Measurements from ENCODE around the gene MRPS15. TPM values are rescaled to one million over a fixed set of nuclear protein-coding genes. Genes with fewer than 3 reads are reported as not detected.
A peak's percentile ranks its signal among the peaks of the same experiment; 100 is the strongest.
"Not testable (repeated sequence)": the region's sequence is repeated elsewhere in the genome, so short reads cannot be mapped to it uniquely, and the experiment has no call there.

MRPS15 gene
- 100 to 1,000 TPM in 3 of 8 experiments, 10 to 100 TPM in 5; 45.9 to 146 (median 86.4) TPM for total RNA-seq

DNA sequence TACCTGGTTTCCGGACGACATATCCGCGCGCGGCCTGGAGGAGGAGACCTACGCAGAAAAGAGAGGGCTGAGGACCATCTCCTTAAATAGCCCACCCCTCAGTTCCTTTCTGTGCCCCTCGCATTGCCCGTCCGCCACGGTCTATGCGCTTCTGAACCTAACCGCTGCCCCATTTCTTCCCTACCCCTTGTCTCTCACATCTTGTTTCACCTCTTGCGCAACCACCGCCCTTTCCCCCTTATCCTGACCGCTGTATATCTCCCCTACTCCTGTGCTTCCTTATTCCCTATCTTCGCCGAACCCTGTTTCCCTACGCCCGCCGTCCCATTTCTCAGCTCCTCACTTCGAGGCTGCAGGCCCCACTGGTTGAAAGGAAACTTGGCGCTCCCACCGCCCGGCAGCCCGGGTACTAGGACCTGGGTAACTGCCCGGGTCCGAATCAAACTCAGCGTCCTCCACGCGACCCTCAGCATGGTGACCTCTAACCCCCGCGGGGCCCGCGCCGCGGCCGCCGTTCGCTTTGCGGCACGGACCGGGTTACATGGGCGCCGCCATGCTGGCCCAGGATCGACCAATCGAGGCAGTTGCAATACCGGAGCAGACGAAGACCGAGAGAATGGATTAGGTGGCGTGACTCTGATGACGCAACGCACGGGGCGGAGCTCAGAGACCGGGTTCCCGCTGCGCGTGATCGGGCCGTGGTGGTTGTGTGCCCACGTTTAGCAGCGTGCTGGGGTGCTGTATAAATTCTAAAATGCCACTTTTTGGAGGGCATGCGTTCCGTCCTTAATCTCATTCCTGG, at the start of gene MRPS15:
Gene MRPS15, minus strand, starts transcription at position 582 of the 802 bp plus-strand sequence. Its CDS starts 109 bp downstream, at position 473.
- ATAC-seq (replicated peaks in 6 of 8), result peak; percentile 83 to 96 (median 90)
- Histone ChIP-seq H3K4me1 (replicated peaks in 1 of 2) (peaks cover 13% of the 10 kb centered on the region in 2 donors), H3K4me3 (peak within 1 kb of the TSS; percentile 83 to 99 (median 96)), H3K27ac (peak within 1 kb of the TSS; percentile 89 to 93)
- WGBS, 10 experiments, result 0 to 11% (median 0%) methylated on average over 3 to 47 of the region's 65 CpGs; no CpG with 5 or more reads in 1 of the 10 experiments
- in situ Hi-C loops (cut with MboI; ENCODE audit: low pct_unique_long_range_greater_than_20kb in 2 of 9, low sequenced_read_pairs in 9 of 9, unreplicated experiment in 9 of 9), result no loop called here

- Histone ChIP-seq H3K4me3 (no peak overlapping the region), H3K27ac (no peak overlapping the region), H3K4me1 (replicated peaks in 1 of 2) (peaks cover 10 to 13% of the 10 kb centered on the region in 2 donors)
- in situ Hi-C loops (cut with MboI; ENCODE audit: low pct_unique_long_range_greater_than_20kb in 2 of 9, low sequenced_read_pairs in 9 of 9, unreplicated experiment in 9 of 9), result loop anchor here in 1 of 9 experiments (25.0 kb wide), 1 partner anchor 1174 kb away; the partner anchor contains the start of gene CDCA8
- ATAC-seq (replicated peaks in 6 of 8), result no peak
- 33 to 100% (median 60%) methylated on average over 1 of the region's 1 CpG; no CpG with 5 or more reads in 3 of the 10 experiments for WGBS, 10 experiments
These were observed 48.7 kb upstream of the MRPS15 start for GRCh38 chr1:36512842-36513241.

DNA sequence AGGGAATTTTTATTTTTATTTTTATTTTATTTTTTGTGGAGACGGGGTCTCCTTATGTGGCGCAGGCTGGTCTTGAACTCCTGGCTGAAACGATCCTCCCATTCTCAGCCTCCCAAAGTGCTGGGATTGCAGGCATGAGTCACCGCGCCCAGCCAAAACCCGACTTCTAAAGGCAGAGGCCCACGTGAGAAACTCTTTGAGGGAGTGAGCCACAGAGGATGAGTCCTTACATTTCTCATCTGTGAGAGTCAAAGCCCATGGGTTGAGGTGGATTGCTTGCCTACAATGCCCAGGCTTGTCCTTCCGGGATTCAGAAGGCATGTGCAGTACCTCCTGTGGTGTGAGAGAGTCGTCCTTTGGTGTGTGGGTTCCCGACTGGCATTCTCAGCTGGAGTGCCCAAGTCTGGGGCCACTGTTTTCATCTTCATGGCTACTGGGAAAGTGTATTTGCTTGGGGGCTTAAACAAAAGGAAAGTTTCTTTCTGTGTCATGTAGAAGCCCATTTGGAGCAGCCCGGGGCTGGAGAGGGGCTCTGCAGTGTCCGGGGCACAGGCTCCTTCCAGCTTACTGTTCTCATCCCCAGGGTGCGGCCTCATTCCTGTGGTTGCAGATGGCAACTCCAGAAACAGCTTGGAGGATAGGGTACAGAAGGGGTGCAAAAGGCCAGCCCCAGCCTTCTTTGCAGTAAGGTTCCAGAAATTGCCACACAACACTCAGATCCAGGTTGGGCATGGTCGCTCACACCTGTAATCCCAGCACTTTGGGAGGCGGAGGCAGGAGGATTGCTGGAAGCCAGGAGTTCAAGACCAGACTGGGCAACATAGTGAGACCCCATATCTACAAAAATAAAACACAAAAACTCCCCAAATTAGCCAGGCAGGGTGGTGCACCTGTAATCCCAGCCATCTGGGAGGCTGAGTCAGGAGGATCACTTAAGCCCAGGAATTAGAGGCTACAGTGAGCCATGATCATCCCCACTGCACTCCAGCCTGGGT, 47.9 kb upstream of the MRPS15 start:
- WGBS, 10 experiments, result 30 to 100% (median 75%) methylated on average over 1 to 15 of the region's 15 CpGs; no CpG with 5 or more reads in 2 of the 10 experiments

DNA sequence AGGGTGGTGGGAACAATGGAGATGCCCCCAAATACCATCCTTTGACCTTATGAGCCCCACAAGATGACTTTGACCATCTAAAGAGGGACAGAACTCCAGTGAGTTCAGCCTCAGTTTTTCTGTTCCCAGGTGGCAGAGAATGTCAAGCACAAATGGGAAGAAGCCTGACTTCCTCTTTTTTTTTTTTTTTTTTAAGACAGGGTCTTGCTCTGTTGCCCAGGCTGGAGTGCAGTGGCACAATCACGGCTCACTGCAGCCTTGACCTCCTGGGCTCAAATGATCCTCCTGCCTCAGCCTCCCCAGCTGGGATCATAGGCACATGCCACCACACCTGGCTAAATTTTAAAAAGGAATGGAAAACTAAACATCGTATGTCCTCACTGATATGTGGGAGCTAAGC, 47.0 kb upstream of the MRPS15 start:
- in situ Hi-C loops (cut with MboI; ENCODE audit: low pct_unique_long_range_greater_than_20kb in 2 of 9, low sequenced_read_pairs in 9 of 9, unreplicated experiment in 9 of 9), result loop anchor here in 1 of 9 experiments (25.0 kb wide), 1 partner anchor 1176 kb away; the partner anchor contains the start of gene CDCA8
- 40 to 100% (median 92%) methylated on average over 1 to 2 of the region's 2 CpGs; no CpG with 5 or more reads in 1 of the 10 experiments for WGBS, 10 experiments

More for the DNA sequence above, 47.9 kb upstream of the MRPS15 start:
- no peak overlapping the region for H3K27ac ChIP-seq
- in situ Hi-C loops (cut with MboI; ENCODE audit: low pct_unique_long_range_greater_than_20kb in 2 of 9, low sequenced_read_pairs in 9 of 9, unreplicated experiment in 9 of 9), result loop anchor here in 1 of 9 experiments (25.0 kb wide), 1 partner anchor 1175 kb away; the partner anchor contains the start of gene CDCA8
- H3K4me3 ChIP-seq, result no peak overlapping the region
- no peak for ATAC-seq (replicated peaks in 6 of 8)
- peaks cover 3 to 7% of the 10 kb centered on the region in 2 donors for H3K4me1 ChIP-seq (replicated peaks in 1 of 2)

DNA sequence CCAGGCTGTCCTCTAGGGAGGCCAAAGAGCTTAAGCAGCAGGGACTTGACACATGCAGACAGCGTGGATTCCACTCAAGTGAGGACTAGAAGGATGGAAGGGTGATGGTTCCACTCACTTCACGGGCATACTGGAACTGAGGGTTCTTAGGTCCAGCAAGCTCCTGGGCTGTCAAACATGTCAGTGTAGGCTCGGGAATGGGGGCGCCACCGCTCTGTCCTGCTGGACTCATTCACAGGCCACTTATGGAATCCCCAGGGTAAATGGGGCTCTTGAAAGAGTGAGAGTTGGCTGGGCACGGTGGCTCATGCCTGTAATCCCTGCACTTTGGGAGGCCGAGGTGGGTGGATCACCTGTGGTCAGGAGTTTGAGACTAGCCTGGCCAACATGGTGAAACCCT, 46.2 kb upstream of the MRPS15 start:
- WGBS, 10 experiments, result 0 to 93% (median 78%) methylated on average over 1 to 7 of the region's 7 CpGs; no CpG with 5 or more reads in 3 of the 10 experiments
- in situ Hi-C loops (cut with MboI; ENCODE audit: low pct_unique_long_range_greater_than_20kb in 2 of 9, low sequenced_read_pairs in 9 of 9, unreplicated experiment in 9 of 9), result loop anchor here in 1 of 9 experiments (25.0 kb wide), 1 partner anchor 1177 kb away; the partner anchor contains the start of gene CDCA8
- H3K4me1 ChIP-seq (replicated peaks in 1 of 2), result no peaks in the 10 kb centered on the region
- no peak overlapping the region for H3K27ac ChIP-seq
- H3K4me3 ChIP-seq, result no peak overlapping the region
- no peak for ATAC-seq (replicated peaks in 6 of 8)

More for the DNA sequence above, 47.0 kb upstream of the MRPS15 start:
- H3K4me3 ChIP-seq; H3K27ac ChIP-seq; H3K4me1 ChIP-seq (replicated peaks in 1 of 2); ATAC-seq (replicated peaks in 6 of 8): not testable (repeated sequence)

GRCh38 chr1:36508257-36508656, 44.1 kb upstream of the MRPS15 start:
- Histone ChIP-seq H3K4me1 (replicated peaks in 1 of 2) (no peaks in the 10 kb centered on the region), H3K4me3 (no peak overlapping the region), H3K27ac (no peak overlapping the region)
- ATAC-seq (replicated peaks in 6 of 8), result no peak
- in situ Hi-C loops (cut with MboI; ENCODE audit: low pct_unique_long_range_greater_than_20kb in 2 of 9, low sequenced_read_pairs in 9 of 9, unreplicated experiment in 9 of 9), result loop anchor here in 1 of 9 experiments (25.0 kb wide), 1 partner anchor 1179 kb away; the partner anchor contains the start of gene CDCA8
- WGBS, 10 experiments, result 40 to 100% (median 90%) methylated on average over 1 to 2 of the region's 3 CpGs; no CpG with 5 or more reads in 4 of the 10 experiments

GRCh38 chr1:36506276-36506920, 42.2 kb upstream of the MRPS15 start:
- ATAC-seq (replicated peaks in 6 of 8), result no peak
- in situ Hi-C loops (cut with MboI; ENCODE audit: low pct_unique_long_range_greater_than_20kb in 2 of 9, low sequenced_read_pairs in 9 of 9, unreplicated experiment in 9 of 9), result loop anchor here in 1 of 9 experiments (25.0 kb wide), 1 partner anchor 1181 kb away; the partner anchor contains the start of gene CDCA8
- H3K4me3 ChIP-seq, result no peak overlapping the region
- H3K4me1 ChIP-seq (replicated peaks in 1 of 2), result no peaks in the 10 kb centered on the region
- 0 to 83% (median 74%) methylated on average over 1 to 5 of the region's 5 CpGs; no CpG with 5 or more reads in 1 of the 10 experiments for WGBS, 10 experiments
- no peak overlapping the region for H3K27ac ChIP-seq

DNA sequence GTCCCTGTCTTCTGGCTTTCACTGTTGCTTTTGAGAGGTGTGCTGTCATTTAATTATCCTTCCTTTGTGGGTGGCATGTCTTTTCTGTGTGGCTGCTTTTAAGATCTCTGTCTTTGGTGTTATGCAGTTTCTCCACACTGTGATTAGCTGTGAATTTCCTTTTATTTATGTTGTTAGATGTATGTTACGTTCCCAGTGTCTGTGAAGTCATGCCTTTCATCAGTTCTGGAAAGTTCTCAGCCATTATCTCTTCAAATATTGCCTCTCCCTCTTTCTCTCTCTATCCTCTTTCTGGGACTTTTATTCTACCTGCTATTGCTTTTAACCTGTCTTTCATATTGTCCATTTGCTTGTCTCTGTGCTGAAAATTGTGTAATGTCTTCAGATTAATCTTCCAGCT, 39.5 kb upstream of the MRPS15 start:
- Histone ChIP-seq H3K4me3 (no peak overlapping the region), H3K4me1 (replicated peaks in 1 of 2) (no peaks in the 10 kb centered on the region), H3K27ac (no peak overlapping the region)
- 0 to 82% (median 39%) methylated on average over 1 of the region's 1 CpG; no CpG with 5 or more reads in 2 of the 10 experiments for WGBS, 10 experiments
- ATAC-seq (replicated peaks in 6 of 8), result no peak
- in situ Hi-C loops (cut with MboI; ENCODE audit: low pct_unique_long_range_greater_than_20kb in 2 of 9, low sequenced_read_pairs in 9 of 9, unreplicated experiment in 9 of 9), result loop anchor here in 1 of 9 experiments (25.0 kb wide), 1 partner anchor 1184 kb away; the partner anchor contains the start of gene CDCA8

DNA sequence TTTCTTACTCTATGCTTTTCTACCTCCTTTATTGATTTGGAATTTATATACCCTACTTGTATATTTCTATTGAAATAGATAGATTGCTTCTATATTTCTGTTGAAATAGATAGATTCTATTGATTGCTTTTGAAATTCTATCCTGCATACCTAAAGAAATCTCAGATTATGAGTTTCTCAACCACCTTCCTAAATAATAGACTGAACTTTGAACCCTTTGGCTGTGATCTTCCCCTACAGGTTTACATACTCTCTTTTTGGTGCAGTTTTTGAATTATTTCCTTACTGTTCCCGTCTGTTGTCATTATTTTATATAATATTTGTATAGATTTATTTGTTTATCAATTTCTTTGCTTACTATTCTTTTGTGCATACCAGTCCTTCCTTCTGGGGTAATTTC, 39.0 kb upstream of the MRPS15 start:
- H3K4me3 ChIP-seq, result no peak overlapping the region
- WGBS, 10 experiments, result 0 to 80% (median 59%) methylated on average over 1 of the region's 1 CpG

GRCh38 chr1:36502616-36503015, 38.4 kb upstream of the MRPS15 start:
- Histone ChIP-seq H3K4me1 (replicated peaks in 1 of 2) (no peaks in the 10 kb centered on the region), H3K27ac (no peak overlapping the region), H3K4me3 (no peak overlapping the region)
- WGBS, 10 experiments, result 0 to 92% (median 72%) methylated on average over 1 to 2 of the region's 2 CpGs; no CpG with 5 or more reads in 3 of the 10 experiments
- in situ Hi-C loops (cut with MboI; ENCODE audit: low pct_unique_long_range_greater_than_20kb in 2 of 9, low sequenced_read_pairs in 9 of 9, unreplicated experiment in 9 of 9), result loop anchor here in 1 of 9 experiments (25.0 kb wide), 1 partner anchor 1185 kb away; the partner anchor contains the start of gene CDCA8
- ATAC-seq (replicated peaks in 6 of 8), result no peak

More for the DNA sequence above, 39.0 kb upstream of the MRPS15 start:
- no peak for ATAC-seq (replicated peaks in 6 of 8)
- Histone ChIP-seq H3K27ac (no peak overlapping the region), H3K4me1 (replicated peaks in 1 of 2) (no peaks in the 10 kb centered on the region)
- in situ Hi-C loops (cut with MboI; ENCODE audit: low pct_unique_long_range_greater_than_20kb in 2 of 9, low sequenced_read_pairs in 9 of 9, unreplicated experiment in 9 of 9), result loop anchor here in 1 of 9 experiments (25.0 kb wide), 1 partner anchor 1184 kb away; the partner anchor contains the start of gene CDCA8

DNA sequence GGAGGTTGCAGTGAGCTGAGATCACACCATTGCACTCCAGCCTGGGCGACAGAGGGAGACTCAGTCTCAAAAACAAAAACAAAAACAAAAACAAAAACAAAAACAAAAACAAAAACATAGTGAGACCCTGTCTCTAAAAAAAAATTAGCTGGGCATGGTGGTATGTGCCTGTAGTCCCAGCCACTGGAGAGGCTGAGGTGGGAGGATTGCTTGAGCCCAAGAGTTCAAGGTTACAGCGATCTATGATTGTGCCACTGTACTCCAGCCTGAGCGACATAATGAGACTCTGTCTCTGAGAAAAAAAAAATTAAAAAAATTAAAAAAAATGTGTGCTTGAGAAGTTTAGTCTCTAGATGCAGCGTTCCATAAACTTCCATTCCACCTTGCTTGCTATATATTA, 37.7 kb upstream of the MRPS15 start:
- 35 to 96% (median 85%) methylated on average over 3 to 4 of the region's 4 CpGs for WGBS, 10 experiments
- not testable (repeated sequence) for ATAC-seq (replicated peaks in 6 of 8); H3K27ac ChIP-seq; H3K4me3 ChIP-seq; H3K4me1 ChIP-seq (replicated peaks in 1 of 2)
- in situ Hi-C loops (cut with MboI; ENCODE audit: low pct_unique_long_range_greater_than_20kb in 2 of 9, low sequenced_read_pairs in 9 of 9, unreplicated experiment in 9 of 9), result loop anchor here in 1 of 9 experiments (25.0 kb wide), 1 partner anchor 1185 kb away; the partner anchor contains the start of gene CDCA8
